ENCODE results near the gene CACNA1A. TPM values are rescaled to one million over a fixed set of nuclear protein-coding genes. Genes with fewer than 3 reads are reported as not detected.
"Not testable (repeated sequence)": the region's sequence is repeated elsewhere in the genome, so short reads cannot be mapped to it uniquely, and the experiment has no call there.

The CACNA1A gene
- total and polyA plus RNA-seq, 2 of the 13 experiments (the other 11 are each of a cell fraction or from before 2014, with no cell fraction given), result not detected

GRCh38 chr19:13178291-13178690 lies 328.0 kb downstream of the CACNA1A start:
- in situ Hi-C loops (cut with HindIII; ENCODE audit: extremely low pct_ligation_motif_present, low pct_unique_long_range_greater_than_20kb); FAIRE-seq: not testable (repeated sequence)

DNA sequence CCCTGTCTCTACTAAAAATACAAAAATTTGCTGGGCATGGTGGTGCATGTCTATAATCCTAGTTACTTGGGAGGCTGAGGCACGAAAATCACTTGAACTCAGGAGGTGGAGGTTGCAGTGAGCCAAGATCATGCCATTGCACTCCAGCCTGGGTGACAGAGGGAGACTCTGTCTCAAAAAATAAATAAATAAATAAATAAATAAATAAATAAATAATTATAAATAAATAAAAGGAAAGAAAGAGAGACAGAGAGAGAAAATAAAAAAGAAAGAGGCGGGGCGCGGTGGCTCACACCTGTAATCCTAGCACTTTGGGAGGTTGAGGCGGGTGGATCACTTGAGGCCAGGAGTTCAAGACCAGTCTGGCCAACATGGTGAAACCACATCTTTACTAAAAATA lies 328.7 kb downstream of the CACNA1A start:
- BruUV-seq (replicated peaks); H3K9me3 ChIP-seq (ENCODE audit: low read length); H3K79me2 ChIP-seq (ENCODE audit: insufficient read depth, low read length): not testable (repeated sequence)

More at GRCh38 chr19:13178291-13178690, 328.0 kb downstream of the CACNA1A start:
- POLR2A ChIA-PET; BruUV-seq (replicated peaks); H3K36me3 ChIP-seq (replicated peaks in 1 of 2; ENCODE audit: control insufficient read depth in 1 of 2, insufficient read depth in 2 of 2, low read length in 2 of 2); intact Hi-C loops (cut with micrococcal nuclease; ENCODE audit: unreplicated experiment); H3K4me3 ChIP-seq (replicated peaks in 1 of 3; ENCODE audit: insufficient read depth in 1 of 3, low read depth in 2 of 3, low read length in 3 of 3); H4K20me1 ChIP-seq (ENCODE audit: insufficient read depth, low read length); H3K4me2 ChIP-seq (ENCODE audit: low read depth, low read length); CTCF ChIA-PET (ENCODE audit: low intra/inter-chr PET ratio, low total read pairs); DNase-seq (ENCODE audit: low spot score); H3K9me3 ChIP-seq (ENCODE audit: low read length); H3K9ac ChIP-seq (ENCODE audit: insufficient read depth, low read depth, low read length); H3K79me2 ChIP-seq (ENCODE audit: insufficient read depth, low read length); H3K27me3 ChIP-seq (ENCODE audit: control insufficient read depth in 1 of 2, insufficient read depth in 2 of 2, low read length in 2 of 2); ATAC-seq; H2AFZ ChIP-seq (ENCODE audit: low read length); H3K27ac ChIP-seq (ENCODE audit: extremely low read length, insufficient read depth, low read length): not testable (repeated sequence)
- peaks cover 22% of the 10 kb centered on the region for H3K4me1 ChIP-seq (ENCODE audit: insufficient read depth, low read length)
- 73% methylated on average over 10 of the region's 10 CpGs for WGBS (ENCODE audit: low lambda C conversion rate)

DNA sequence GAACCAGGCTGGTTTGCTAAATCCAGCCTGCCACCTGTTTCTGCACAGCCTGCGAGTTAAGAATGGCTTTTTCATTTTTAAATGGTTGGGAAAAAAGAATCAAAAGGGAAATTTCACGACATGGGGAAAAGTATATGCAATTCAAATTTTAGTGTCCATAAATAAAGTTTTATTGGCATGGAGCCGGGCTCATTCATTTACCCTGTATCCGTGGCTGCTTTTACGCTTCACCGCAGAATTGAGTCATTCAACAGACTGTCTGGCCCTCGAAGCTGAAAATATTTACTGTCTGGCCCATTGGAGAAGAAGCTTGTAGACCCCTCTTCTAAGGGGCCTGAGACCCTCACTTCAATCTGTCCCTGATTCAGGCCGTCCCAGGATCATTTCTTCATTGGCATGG lies 329.9 kb downstream of the CACNA1A start:
- Histone ChIP-seq H3K9me3 (ENCODE audit: low read length) (no peaks in the 10 kb centered on the region), H4K20me1 (ENCODE audit: insufficient read depth, low read length) (no peaks in the 10 kb centered on the region), H3K79me2 (ENCODE audit: insufficient read depth, low read length) (no peaks in the 10 kb centered on the region), H3K36me3 (replicated peaks in 1 of 2; ENCODE audit: control insufficient read depth in 1 of 2, insufficient read depth in 2 of 2, low read length in 2 of 2) (no peaks in the 10 kb centered on the region), H3K4me1 (ENCODE audit: insufficient read depth, low read length) (peaks cover 21% of the 10 kb centered on the region), H3K9ac (ENCODE audit: insufficient read depth, low read depth, low read length) (no peak overlapping the region), H3K27ac (ENCODE audit: extremely low read length, insufficient read depth, low read length) (no peak overlapping the region), H3K4me2 (ENCODE audit: low read depth, low read length) (no peak overlapping the region), H3K27me3 (ENCODE audit: control insufficient read depth in 1 of 2, insufficient read depth in 2 of 2, low read length in 2 of 2) (no peaks in the 10 kb centered on the region), H3K4me3 (replicated peaks in 1 of 3; ENCODE audit: insufficient read depth in 1 of 3, low read depth in 2 of 3, low read length in 3 of 3) (no peak overlapping the region), H2AFZ (ENCODE audit: low read length) (no peak overlapping the region)
- 83% methylated on average over 8 of the region's 8 CpGs for WGBS (ENCODE audit: low lambda C conversion rate)
- in situ Hi-C loops (cut with HindIII; ENCODE audit: extremely low pct_ligation_motif_present, low pct_unique_long_range_greater_than_20kb), result no loop called here
- DNase-seq (ENCODE audit: low spot score) (no peak), ATAC-seq (no peak), FAIRE-seq (no peak)
- intact Hi-C loops (cut with micrococcal nuclease; ENCODE audit: unreplicated experiment), result no loop called here
- ChIA-PET CTCF (ENCODE audit: low intra/inter-chr PET ratio, low total read pairs) (no interaction called here), POLR2A (interaction anchor here (1.0 to 1.6 kb wide), 2 partner anchors 9 to 26 kb away, joined by 3 to 6 read pairs; partner anchors contain the start of genes IER2 and STX10)
- no TSS peak for BruUV-seq (replicated peaks)
- TF ChIP-seq ZBTB39 (CRISPR knock-in tag; IDR thresholded peaks at IDR 0.05) (no peak), ZNF329 (CRISPR knock-in tag; IDR thresholded peaks at IDR 0.05; ENCODE audit: low read depth) (no peak), TARDBP (CRISPR knock-in tag; IDR thresholded peaks at IDR 0.05) (no peak), GABPB1 (CRISPR knock-in tag; IDR thresholded peaks at IDR 0.05) (no peak), ZFP37 (CRISPR knock-in tag; IDR thresholded peaks at IDR 0.05; ENCODE audit: borderline replicate concordance) (no peak), MZF1 (CRISPR knock-in tag; IDR thresholded peaks at IDR 0.05; ENCODE audit: borderline replicate concordance) (no peak)
- TF ChIP-seq, protein P1, sequence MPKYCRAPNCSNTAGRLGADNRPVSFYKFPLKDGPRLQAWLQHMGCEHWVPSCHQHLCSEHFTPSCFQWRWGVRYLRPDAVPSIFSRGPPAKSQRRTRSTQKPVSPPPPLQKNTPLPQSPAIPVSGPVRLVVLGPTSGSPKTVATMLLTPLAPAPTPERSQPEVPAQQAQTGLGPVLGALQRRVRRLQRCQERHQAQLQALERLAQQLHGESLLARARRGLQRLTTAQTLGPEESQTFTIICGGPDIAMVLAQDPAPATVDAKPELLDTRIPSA (CRISPR knock-in tag; IDR thresholded peaks at IDR 0.05; ENCODE audit: borderline replicate concordance), result no peak
- TF ChIP-seq, protein P2, sequence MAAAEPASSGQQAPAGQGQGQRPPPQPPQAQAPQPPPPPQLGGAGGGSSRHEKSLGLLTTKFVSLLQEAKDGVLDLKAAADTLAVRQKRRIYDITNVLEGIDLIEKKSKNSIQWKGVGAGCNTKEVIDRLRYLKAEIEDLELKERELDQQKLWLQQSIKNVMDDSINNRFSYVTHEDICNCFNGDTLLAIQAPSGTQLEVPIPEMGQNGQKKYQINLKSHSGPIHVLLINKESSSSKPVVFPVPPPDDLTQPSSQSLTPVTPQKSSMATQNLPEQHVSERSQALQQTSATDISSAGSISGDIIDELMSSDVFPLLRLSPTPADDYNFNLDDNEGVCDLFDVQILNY (CRISPR knock-in tag; conservative IDR thresholded peaks at IDR 0.05), result no peak

More for the DNA sequence above, 328.7 kb downstream of the CACNA1A start:
- H3K9ac ChIP-seq (ENCODE audit: insufficient read depth, low read depth, low read length); POLR2A ChIA-PET; intact Hi-C loops (cut with micrococcal nuclease; ENCODE audit: unreplicated experiment); H3K27me3 ChIP-seq (ENCODE audit: control insufficient read depth in 1 of 2, insufficient read depth in 2 of 2, low read length in 2 of 2); in situ Hi-C loops (cut with HindIII; ENCODE audit: extremely low pct_ligation_motif_present, low pct_unique_long_range_greater_than_20kb); ATAC-seq; H3K4me3 ChIP-seq (replicated peaks in 1 of 3; ENCODE audit: insufficient read depth in 1 of 3, low read depth in 2 of 3, low read length in 3 of 3); H3K4me2 ChIP-seq (ENCODE audit: low read depth, low read length); DNase-seq (ENCODE audit: low spot score); H3K36me3 ChIP-seq (replicated peaks in 1 of 2; ENCODE audit: control insufficient read depth in 1 of 2, insufficient read depth in 2 of 2, low read length in 2 of 2); CTCF ChIA-PET (ENCODE audit: low intra/inter-chr PET ratio, low total read pairs); H4K20me1 ChIP-seq (ENCODE audit: insufficient read depth, low read length); FAIRE-seq; H2AFZ ChIP-seq (ENCODE audit: low read length); H3K27ac ChIP-seq (ENCODE audit: extremely low read length, insufficient read depth, low read length): not testable (repeated sequence)
- 81% methylated on average over 5 of the region's 5 CpGs for WGBS (ENCODE audit: low lambda C conversion rate)
- H3K4me1 ChIP-seq (ENCODE audit: insufficient read depth, low read length), result peaks cover 22% of the 10 kb centered on the region

Data from HepG2 (cell line).